ENCODE data around the gene MIS12. TPM values are rescaled to one million over a fixed set of nuclear protein-coding genes. Genes with fewer than 3 reads are reported as not detected.

Gene MIS12
- total and polyA plus RNA-seq, 2 of the 13 experiments (the other 11 are each of a cell fraction or from before 2014, with no cell fraction given) = 13.4 to 28.0 TPM

DNA sequence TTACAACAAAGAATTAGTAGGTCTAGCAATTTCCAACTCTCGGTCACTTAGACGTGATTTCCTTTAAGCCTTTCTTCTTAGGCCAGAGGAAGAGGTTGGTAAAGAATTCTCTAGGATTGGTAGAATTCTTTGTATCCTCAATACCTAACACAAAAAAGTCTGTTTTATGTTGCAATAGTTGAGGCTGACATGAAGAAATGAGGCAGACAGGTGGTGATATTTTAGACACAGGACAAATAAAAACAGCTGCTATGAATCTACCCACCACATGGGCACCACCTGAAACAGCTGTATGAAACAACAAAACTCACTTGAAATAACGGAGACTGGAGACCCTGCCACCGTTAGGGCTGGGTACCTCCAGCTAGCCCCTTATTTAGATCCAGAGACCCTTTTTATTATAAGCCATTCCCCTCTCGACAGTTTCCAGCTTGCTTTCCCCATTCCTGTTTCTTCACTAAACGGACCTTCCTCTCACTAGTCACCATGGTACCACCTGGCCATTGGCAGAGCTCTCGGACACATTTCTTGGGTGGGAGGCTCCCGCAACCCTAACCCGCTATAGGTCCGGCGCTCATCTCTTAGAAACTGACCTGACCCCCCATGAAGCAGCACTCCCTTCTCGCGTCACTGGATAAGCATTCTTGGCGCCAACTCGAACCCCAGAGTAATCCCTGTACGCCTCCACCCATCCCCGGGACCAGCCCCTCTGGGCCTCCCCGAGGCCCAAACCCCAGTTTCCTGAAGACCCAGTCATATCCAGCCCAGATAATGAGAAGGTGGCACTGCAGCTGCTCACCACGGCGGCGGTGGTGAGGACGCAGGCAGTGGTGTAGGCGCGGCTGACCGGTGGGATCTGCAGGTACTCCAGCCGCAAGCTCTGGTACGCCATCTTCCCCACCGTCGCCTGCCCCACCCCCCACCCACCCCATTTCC, 828 bp upstream of the MIS12 start, which contains the start of gene DERL2 (continued):
- TF ChIP-seq, protein P1, sequence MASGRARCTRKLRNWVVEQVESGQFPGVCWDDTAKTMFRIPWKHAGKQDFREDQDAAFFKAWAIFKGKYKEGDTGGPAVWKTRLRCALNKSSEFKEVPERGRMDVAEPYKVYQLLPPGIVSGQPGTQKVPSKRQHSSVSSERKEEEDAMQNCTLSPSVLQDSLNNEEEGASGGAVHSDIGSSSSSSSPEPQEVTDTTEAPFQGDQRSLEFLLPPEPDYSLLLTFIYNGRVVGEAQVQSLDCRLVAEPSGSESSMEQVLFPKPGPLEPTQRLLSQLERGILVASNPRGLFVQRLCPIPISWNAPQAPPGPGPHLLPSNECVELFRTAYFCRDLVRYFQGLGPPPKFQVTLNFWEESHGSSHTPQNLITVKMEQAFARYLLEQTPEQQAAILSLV (CRISPR knock-in tag; IDR thresholded peaks at IDR 0.05; ENCODE audit: borderline replicate concordance) = 0 out of 2 replicates have a peak, but pooled peaks have one; percentile 12
- no peak for TF ChIP-seq NR3C1 (CRISPR knock-in tag; IDR thresholded peaks at IDR 0.05)
- TF ChIP-seq SP5 (CRISPR knock-in tag; IDR thresholded peaks at IDR 0.05; ENCODE audit: borderline replicate concordance, low read depth) = no peak
- TF ChIP-seq CENPBD1 (CRISPR knock-in tag; IDR thresholded peaks at IDR 0.05; ENCODE audit: borderline replicate concordance, low read depth) = no peak
- no peak for TF ChIP-seq PHB2 (IDR thresholded peaks at IDR 0.05; ENCODE audit: partially characterized antibody)
- TF ChIP-seq ZSCAN5A (CRISPR knock-in tag; IDR thresholded peaks at IDR 0.05; ENCODE audit: borderline replicate concordance) = no peak

GRCh38 chr17:5488752-5489151, 2.4 kb downstream of the MIS12 start:
- TF ChIP-seq RBFOX2 (IDR thresholded peaks at IDR 0.05; ENCODE audit: low read depth, low read length) (0 out of 2 replicates have a peak, but pooled peaks have one; percentile 13), ZNF562 (CRISPR knock-in tag; IDR thresholded peaks at IDR 0.05; ENCODE audit: borderline replicate concordance) (no peak), FOSL1 (CRISPR knock-in tag; IDR thresholded peaks at IDR 0.05; ENCODE audit: borderline replicate concordance) (no peak)
- in situ Hi-C loops (cut with HindIII; ENCODE audit: extremely low pct_ligation_motif_present, low pct_unique_long_range_greater_than_20kb) = no loop called here
- ChIA-PET CTCF (ENCODE audit: low intra/inter-chr PET ratio, low total read pairs) (no interaction called here), POLR2A (interaction anchor here (1.0 kb wide), 1 partner anchor 12 kb away, joined by 3 read pairs; a partner anchor contains a TSS)
- no peak overlapping the region for H3K4me2 ChIP-seq (ENCODE audit: low read depth, low read length)
- peaks cover 26% of the 10 kb centered on the region for H3K4me1 ChIP-seq (ENCODE audit: insufficient read depth, low read length)
- H3K36me3 ChIP-seq (replicated peaks in 1 of 2; ENCODE audit: control insufficient read depth in 1 of 2, insufficient read depth in 2 of 2, low read length in 2 of 2) = peaks cover 8 to 29% of the 10 kb centered on the region in 2 experiments
- H3K27ac ChIP-seq (ENCODE audit: extremely low read length, insufficient read depth, low read length) = no peak overlapping the region
- no peak overlapping the region for H2AFZ ChIP-seq (ENCODE audit: low read length)
- no peaks in the 10 kb centered on the region for H4K20me1 ChIP-seq (ENCODE audit: insufficient read depth, low read length)
- DNase-seq (ENCODE audit: low spot score) = no peak
- H3K9me3 ChIP-seq (ENCODE audit: low read length) = no peaks in the 10 kb centered on the region
- ATAC-seq = no peak
- no TSS peak for BruUV-seq (replicated peaks)
- H3K4me3 ChIP-seq (replicated peaks in 1 of 3; ENCODE audit: insufficient read depth in 1 of 3, low read depth in 2 of 3, low read length in 3 of 3) = no peak overlapping the region
- intact Hi-C loops (cut with micrococcal nuclease; ENCODE audit: unreplicated experiment) = no loop called here
- peaks cover 39% of the 10 kb centered on the region for H3K79me2 ChIP-seq (ENCODE audit: insufficient read depth, low read length)
- peaks cover 0 to 3% of the 10 kb centered on the region in 2 experiments; a peak in 1 of 5 replicates for H3K27me3 ChIP-seq (ENCODE audit: control insufficient read depth in 1 of 2, insufficient read depth in 2 of 2, low read length in 2 of 2)
- FAIRE-seq = no peak
- no peak overlapping the region for H3K9ac ChIP-seq (ENCODE audit: insufficient read depth, low read depth, low read length)
- 93% methylated on average over 8 of the region's 8 CpGs for WGBS (ENCODE audit: low lambda C conversion rate)

Measured in HepG2 (cell line).